HG03045 (cell line): ENCODE results near the gene CDK11A.

ENCODE experiments used
- ATAC-seq: cut with Tn5 transposase; IDR thresholded peaks from one replicate; pipeline ENCODE4 v1.9.1; 2021; ENCODE audit warnings: mild to moderate bottlenecking, moderate library complexity; ENCODE audit not compliant: unreplicated experiment

The CDK11A gene

GRCh38 chr1:1724035-1724864 is at the start of gene CDK11A:
TSS of gene CDK11A (minus strand) at chr1:1724357. CDS start at chr1:1722818, 1,539 bp downstream.
- peak; percentile 93 for ATAC-seq

DNA sequence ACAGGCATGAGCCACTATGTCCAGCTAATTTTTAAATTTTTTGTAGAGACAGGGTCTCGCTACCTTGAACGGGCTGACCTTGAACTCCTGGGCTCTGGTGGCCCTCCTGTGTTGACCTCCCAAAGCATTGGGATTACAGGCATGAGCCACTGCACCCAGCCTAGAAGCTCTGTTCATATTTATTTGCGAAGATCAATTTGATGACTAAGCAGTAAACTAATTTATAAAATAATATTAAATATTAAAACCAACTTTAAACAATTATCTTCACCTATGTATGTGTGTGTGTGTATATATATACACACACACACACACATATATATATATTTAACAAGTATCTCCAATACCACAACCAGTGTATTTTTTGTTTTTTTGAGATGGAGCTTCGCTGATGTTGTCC is 49.7 kb upstream of the CDK11A start:
- no peak for ATAC-seq

DNA sequence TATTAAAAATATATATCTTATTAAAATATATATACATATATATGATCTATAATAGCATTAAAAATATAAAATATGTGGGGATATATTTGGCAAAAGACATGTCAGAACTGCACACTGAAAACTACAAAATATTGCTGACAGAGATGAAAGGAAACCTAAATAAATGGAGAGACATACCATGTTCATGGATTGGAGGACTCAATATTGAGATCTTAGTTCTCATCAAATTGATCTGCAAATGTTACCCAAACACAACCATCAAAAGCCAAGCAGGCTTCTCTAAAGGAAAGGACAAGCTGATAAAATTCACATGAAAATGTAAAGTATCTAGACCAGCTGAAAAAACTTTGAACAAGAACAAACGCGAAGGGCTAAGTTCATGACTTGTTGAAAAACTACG is 46.9 kb upstream of the CDK11A start:
- no peak for ATAC-seq

DNA sequence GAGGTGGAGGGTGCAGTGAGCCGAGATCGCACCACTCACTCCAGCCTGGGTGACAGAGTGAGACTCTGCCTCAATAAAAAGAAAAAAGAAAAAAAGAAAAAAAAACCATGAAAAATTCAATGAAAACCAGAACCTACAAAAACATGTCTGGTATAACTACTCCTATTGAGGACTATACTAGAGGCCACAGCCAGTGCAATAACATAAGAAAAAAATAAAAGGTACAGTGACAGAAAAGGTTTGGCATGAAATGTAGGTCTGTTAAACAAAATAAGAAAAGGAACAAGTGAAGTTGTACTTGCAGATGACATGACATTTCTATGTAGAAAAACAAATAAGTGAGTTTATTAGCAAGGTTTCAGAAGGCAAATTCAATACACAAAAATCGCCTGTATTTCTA is 45.9 kb upstream of the CDK11A start:
- ATAC-seq: no peak

DNA sequence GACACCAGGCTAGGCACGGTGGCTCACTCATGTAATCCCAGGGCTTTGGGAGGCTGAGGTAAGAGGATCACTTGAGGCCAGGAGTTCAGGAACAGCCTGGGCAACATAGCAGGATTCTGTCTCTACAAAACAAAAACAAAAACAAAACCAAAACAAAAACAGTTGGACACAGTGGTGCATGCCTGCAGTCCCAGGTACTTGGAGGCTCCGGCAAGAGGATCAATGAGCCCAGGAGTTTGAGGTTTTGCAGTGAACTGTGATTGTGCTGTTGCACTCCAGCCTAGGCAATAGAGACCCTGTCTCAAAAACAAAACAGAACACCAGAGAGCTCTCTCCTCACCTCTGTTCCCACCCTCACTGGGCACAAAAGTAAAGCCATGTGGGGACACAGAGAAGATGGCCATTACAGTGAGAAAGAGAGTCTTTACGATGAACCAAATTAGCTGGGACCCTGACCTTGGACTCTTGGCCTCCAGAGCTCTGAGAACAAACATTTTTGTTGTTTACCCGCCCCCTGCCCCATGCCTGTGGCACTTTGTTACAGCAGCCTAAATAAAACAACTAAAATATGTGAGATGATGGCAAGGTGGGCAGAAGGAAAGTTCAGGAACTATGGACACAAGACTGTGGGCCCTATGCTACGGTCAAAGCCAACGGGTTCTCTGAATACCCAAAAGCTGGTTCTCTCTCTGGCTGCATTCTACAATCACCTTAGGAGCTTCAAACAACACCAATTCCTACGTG is 44.3 kb upstream of the CDK11A start:
- ATAC-seq: no peak

GRCh38 chr1:1764876-1765470 is 40.8 kb upstream of the CDK11A start:
- no peak for ATAC-seq

DNA sequence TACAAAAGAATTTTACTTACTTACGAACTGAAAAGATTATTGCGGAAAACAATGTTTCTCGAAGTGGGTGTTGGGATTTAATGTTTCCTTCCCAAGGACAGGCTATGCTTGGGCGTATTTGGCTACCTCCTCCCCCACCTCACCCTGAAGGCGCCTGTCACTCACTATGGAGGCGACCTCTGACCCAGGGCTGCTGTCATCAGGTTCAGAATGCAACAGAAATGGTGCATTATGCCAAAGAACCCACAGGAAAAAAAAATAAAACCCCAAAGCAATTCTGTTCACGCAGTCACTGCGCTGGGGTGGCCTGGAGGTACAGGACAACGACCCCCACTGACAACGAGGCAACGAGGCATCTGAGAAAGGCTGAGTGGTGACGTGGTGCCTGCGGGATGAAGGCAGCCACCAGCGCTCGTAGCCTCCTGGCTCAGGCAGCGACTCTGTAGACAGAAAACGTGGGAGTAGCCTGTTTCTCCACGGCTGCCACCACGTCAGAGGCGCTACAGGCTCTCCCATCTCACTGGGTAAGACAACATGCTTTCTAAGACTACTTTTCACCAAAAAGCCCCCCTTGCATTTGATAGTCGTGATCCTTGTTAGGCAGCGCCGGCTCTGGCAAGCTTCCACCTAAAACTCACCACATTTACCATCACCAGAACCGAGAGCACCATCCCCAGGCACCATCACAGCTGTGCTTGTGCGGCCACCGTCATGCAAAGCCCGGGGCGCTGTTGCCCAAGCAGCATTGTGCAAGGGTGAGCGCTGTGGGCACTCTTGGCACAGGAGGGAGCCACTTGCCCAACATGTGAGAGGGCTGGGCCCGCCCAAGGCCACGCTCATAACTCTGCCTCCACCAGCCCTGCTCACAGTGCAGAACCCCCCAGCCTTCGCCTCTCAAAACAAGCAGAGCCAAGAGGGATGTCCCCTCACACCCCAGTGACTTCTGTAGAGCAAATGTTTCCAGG is 39.8 kb upstream of the CDK11A start:
- ATAC-seq: no peak

DNA sequence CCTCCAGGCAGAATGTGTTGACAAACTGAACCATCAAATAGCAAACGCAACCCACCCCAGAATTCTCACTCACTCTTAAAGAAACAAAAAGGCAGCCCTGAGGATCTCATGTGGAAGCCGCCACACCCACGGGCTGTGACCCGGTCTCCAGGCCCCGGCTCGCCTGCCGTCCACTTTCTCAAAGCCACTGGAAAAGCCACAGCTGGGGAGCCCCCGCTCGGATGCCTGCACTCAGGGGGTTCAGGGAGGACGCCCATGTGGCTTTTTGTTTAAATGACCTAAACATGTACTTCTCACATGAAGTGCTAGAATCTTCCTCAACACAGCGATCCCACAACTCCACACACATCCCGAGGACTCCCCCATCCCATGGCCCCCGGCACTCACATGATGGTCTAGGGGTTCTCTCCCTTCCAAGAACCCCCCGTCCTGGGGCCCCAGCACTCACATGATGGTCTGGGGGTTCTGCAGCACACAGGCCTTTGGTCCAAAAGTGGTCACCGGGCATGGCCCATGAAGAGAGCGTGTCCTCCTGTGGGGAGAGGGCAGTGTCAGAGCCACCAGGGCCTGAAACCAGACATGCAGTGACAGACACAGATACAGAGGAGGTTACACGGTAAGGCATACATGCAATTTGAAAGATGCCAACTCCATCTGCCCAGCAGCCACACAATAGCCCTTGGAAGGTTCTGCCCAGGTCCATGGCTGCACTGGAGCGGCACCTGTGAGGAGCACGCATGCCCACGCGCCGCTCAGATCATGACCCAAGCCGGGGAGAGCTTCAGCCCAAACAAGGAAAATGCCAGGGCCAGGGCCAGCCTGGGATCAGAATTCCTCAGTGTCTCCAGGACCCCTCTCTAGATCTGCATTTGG is 37.6 kb upstream of the CDK11A start:
- ATAC-seq: no peak

GRCh38 chr1:1760715-1761114 is 36.6 kb upstream of the CDK11A start:
- no peak for ATAC-seq

- ATAC-seq: no peak
Measured at GRCh38 chr1:1760345-1760650, 36.1 kb upstream of the CDK11A start.

DNA sequence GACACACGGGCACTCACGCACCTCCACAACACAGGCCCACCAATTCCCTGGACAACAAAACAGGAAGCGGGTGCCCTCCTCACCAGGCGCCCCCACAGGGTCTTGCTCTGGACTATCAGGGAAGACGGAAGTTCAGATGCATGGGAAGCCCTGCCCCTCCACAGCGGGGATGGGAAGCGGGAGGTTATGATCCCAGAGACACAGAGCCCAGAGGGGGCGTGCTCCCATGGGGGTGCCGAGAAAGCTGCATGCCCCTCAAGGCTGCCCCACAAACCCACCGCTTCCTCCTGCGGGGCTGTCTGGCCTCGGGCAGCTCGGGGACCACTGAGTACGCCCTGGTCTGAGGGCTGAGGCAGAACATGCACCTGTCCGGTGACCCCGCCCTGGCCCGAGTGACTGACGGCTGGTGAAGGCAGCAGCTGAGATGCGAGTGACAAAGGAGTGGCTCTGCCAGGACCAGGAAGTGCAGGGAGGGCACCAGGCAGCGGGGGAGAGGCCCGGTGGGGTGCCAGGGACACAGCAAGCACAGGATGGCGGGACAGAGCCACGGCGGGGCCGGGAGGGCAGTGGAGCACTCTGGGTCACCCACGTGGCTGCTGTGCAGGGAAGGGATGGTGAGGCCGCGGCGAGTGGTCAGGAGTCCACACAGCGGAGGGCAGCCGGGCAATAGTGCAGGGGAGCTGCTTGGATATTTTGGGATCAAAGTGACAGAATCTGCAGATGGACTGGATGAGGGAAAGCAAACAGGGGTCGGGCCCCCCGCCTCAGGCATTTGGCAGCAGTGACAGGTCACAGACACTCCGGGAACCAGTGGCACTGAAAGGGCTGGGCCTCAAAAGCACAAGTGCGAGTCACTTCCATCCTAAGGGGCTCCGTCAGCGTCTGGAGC is 35.5 kb upstream of the CDK11A start:
- ATAC-seq: no peak

GRCh38 chr1:1758692-1759455 is 34.7 kb upstream of the CDK11A start:
- ATAC-seq: no peak

DNA sequence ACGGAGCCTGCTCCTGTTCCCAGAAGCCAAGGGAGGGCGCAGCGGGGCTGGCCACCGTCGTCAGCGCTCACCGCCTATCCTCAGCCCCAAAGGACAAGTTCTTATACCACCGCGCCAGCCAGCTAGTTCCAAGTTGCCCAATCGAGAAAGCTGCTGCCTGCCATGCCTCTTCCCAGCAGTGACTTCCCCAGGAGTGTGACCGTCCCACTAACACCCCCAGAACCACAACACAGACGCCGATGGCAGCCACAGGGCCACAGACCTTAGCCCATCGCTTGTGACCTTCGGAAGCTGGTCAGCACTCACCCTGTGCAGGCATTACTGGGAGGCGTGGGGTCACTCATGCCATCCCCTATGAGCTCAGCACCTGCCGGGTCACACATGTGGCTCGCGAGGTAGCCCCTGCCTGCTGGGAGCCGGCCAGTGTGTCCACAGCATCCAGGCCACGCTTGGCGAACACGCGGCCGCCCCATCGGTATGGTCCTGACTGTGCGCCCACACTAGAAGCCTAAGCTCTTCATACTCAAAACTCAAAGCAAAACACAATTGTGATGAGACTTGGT is 34.0 kb upstream of the CDK11A start:
- ATAC-seq: no peak

DNA sequence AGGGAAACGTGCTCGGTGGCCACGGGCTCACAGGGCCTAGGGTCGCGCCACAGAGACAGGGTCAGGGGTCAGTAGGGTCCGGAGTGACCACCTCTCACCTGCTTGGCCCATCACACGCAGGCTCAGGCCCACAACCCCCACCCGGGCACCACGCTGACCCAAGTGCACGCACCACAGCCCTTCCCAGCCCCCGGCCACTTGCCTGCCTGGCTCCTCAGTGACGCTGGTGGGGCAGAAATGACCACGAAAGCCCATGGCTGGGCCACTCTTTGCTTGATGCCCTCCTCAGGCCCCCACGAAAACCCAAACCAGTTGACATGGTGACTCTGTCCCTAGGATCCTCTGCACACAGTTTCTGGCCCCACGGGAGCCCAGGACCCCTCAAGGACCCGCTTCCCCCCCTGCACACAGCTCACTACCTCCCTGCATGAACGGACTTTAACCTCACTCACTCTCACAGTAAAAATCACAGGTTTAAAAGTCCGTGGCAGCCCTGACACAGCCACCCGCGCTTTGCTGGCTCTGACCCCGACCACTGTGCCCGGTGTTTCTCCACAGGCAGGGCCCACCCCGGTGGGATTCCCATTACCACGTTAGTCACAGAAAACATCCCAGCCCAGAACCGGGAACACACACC is 33.4 kb upstream of the CDK11A start:
- no peak for ATAC-seq

DNA sequence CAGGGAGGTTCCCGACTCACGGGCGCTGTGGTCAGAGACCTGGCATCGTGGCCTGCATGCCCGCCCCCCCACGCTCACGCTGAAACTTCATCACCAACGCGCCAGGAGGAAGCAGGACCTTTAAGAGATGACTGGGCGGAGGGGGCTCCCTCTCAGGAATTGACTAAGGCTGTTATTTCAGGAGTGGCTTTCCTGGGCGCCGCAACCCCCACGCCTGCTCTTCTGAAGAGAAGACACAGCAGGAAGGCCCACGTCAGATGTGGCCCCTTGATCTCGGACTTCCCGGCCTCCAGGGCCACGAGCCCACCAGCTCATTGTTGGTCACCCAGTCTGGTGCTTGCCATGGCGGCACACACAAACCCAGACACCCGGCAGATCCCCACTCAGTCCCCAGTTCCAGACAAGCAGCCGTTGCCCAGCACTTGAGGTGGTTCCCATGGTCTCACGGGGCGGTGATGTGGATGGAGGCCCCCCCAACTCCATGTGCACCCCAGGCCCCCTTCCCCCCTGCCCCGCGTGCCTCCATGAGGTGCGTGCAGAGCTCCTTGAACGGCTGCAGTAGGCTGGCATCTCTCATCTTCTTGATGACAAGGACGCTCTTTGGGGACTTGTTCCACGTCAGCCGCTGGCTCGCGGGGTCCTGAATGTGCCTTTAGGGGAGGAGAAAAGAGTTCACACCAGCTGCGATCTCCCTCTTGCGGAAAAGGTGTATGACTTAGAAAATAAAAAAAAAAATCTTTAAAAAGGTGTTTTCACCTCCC is 32.7 kb upstream of the CDK11A start:
- no peak for ATAC-seq

DNA sequence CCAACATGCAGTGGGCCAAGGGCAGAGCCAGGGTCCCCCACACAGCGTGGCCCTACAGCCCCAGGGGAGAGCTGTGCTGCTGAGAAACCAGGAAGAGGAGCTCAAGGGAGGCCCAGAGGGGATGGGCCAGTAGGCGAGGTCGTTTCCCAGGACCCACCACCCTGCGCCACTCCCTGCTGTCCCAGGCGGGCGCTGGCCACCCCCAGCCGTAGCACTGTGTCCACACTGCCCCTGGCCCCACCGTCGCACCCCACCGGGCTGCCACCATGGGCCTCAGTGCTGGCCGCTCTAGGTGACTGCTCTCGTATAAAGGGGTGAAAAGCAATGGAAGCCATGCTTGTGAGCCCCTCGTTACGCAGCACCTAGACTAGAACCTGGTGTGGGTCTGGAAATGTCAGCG is 31.7 kb upstream of the CDK11A start:
- ATAC-seq: no peak

DNA sequence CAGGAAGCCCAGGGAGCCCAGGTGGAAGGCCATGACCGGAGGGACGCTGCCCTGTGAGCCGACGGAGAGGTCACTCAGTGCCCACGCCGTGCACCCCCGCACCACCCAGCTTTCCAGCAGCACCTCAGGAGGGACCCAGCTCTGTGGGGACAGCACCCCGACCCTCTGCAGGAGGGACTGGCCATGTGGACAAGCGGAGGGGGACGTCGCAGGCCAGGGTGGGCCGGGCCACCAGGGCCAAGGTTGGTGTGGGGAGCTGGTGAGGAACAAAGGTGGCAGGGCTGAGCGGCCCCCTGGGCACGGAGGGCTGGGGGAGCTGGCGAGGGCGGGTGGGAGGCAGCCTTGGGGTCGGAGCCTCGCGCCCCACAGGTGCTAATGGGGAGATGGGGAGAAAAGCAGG is 31.3 kb upstream of the CDK11A start:
- no peak for ATAC-seq
